ENCODE results near the gene TSC22D2.

- TF ChIP-seq POLR2A (IDR thresholded peaks at IDR 0.05): no peak
- no peak for TF ChIP-seq CTCF (IDR thresholded peaks at IDR 0.05)
Observed at GRCh38 chr3:150360966-150361365, 47.1 kb upstream of the TSC22D2 start.

All from right lobe of liver (tissue), 4 donors.